Caco-2 (cell line): Measurements from ENCODE around the gene NRIP1. TPM values are rescaled to one million over a fixed set of nuclear protein-coding genes. Genes with fewer than 3 reads are reported as not detected.

Source experiments
- BruUV-seq: library from RNA; stranded (reverse); fragments of 400-500 nt; replicated peaks from 2 replicates; lab custom pipeline; 2021; lab: Mats Ljungman, UMichigan
- CTCF ChIA-PET: fragments of 300-600 bp; sonication (Branson Sonifier 250); formaldehyde crosslinking; loops from one replicate; lab custom pipeline; 2022; ENCODE audit warnings: antibody characterized with exemption; lab: Charles Lee
- POLR2A ChIA-PET: fragments of 300-600 bp; sonication (Branson Sonifier 250); formaldehyde crosslinking; loops from one replicate; lab custom pipeline; 2022; ENCODE audit warnings: antibody characterized with exemption; lab: Charles Lee
- DNase-seq, 2 experiments: peaks; one replicate each; pipeline versions ENCODE4 v3.0.0 to v3.0.0-alpha.2; 2020 to 2022
- H3K27me3 ChIP-seq: replicated peaks from 2 replicates; pipeline ENCODE4 v1.6.0; 2011; ENCODE audit warnings: low read length; ENCODE audit not compliant: control insufficient read depth, insufficient read depth
- H3K36me3 ChIP-seq: 2 replicates; pipeline ENCODE4 v1.5.1; 2011; ENCODE audit warnings: low read length; ENCODE audit not compliant: control insufficient read depth, insufficient read depth
- H3K4me1 ChIP-seq: fragments of 250-450 bp; sonication (Bioruptor Pico); 2 replicates; pipeline ENCODE4 v1.5.1; 2020; ENCODE audit warnings: mild to moderate bottlenecking
- H3K4me3 ChIP-seq: 2 replicates; pipeline ENCODE4 v1.5.1; 2011; ENCODE audit warnings: low read depth, mild to moderate bottlenecking, control low read depth, low read length
- H3K9me3 ChIP-seq: fragments of 250-450 bp; sonication (Bioruptor Pico); 2 replicates; pipeline ENCODE4 v1.5.1; 2020; ENCODE audit warnings: mild to moderate bottlenecking, moderate library complexity
- H3K27ac Mint-ChIP-seq: one replicate; pipeline ENCODE4 v1.8.0; 2022; ENCODE audit warnings: mixed read lengths; ENCODE audit not compliant: unreplicated experiment
- H3K27me3 Mint-ChIP-seq: one replicate; pipeline ENCODE4 v1.8.0; 2022; ENCODE audit warnings: mixed read lengths; ENCODE audit not compliant: insufficient read depth, unreplicated experiment
- H3K36me3 Mint-ChIP-seq: one replicate; pipeline ENCODE4 v1.8.0; 2022; ENCODE audit warnings: mild to moderate bottlenecking, mixed read lengths; ENCODE audit not compliant: insufficient read depth, unreplicated experiment
- H3K4me1 Mint-ChIP-seq: one replicate; pipeline ENCODE4 v1.8.0; 2022; ENCODE audit warnings: low read depth, mixed read lengths; ENCODE audit not compliant: unreplicated experiment
- H3K4me3 Mint-ChIP-seq: one replicate; pipeline ENCODE4 v1.8.0; 2022; ENCODE audit warnings: mild to moderate bottlenecking, moderate library complexity, mixed read lengths; ENCODE audit not compliant: unreplicated experiment
- H3K9me3 Mint-ChIP-seq: one replicate; pipeline ENCODE4 v1.8.0; 2022; ENCODE audit warnings: mixed read lengths; ENCODE audit not compliant: unreplicated experiment
- intact Hi-C: fragments of 100-400 bp; cut with micrococcal nuclease; formaldehyde crosslinking; loops from one replicate; pipeline ENCODE4 v1.10.0; 2022; ENCODE audit not compliant: unreplicated experiment
- total RNA-seq: library from RNA; stranded (reverse); gene quantifications from 2 replicates; pipeline ENCODE4 v1.2.3, GENCODE V29; 2022
- TF ChIP-seq, protein P1 (sequence below), 2 experiments: fragments of 200-600 bp in 1 of 2; IDR thresholded peaks; 1 replicate in 1 of 2; 2 replicates in 1 of 2; pipeline versions ENCODE4 v1.5.1 to v1.8.0; 2011 to 2022; ENCODE audit warnings: antibody characterized with exemption in 1 of 2, control low read depth in 1 of 2, inconsistent platforms in 1 of 2, low read depth in 1 of 2, low read length in 1 of 2, mild to moderate bottlenecking in 1 of 2, moderate library complexity in 1 of 2; ENCODE audit not compliant: insufficient read depth in 1 of 2, severe bottlenecking in 1 of 2, unreplicated experiment in 1 of 2

Gene NRIP1
- total RNA-seq, 1 experiment from 2014 or later = 28.6 TPM

DNA sequence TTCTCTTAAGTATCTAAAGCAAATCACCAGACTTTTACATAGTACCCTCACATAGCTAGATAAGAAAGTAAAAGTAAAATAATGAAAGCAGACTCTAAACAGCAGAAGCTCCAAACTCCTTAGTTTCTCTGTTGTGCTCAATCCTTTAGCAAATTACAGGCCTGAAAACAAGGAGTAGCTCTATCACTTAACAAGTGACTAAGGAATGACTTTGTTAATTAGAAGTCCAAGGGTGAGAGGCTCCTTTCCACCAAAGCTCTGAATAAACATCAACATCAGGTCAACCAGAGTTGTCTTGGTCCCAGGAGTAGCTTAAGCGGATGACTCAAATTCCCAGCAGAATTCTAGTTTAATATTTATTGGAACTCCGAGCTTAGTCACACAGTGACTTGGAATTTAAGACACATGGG, 5.9 kb downstream of the NRIP1 start:
- H3K36me3 ChIP-seq = no peaks in the 10 kb centered on the region
- no TSS peak for BruUV-seq
- ChIA-PET POLR2A (no interaction called here), CTCF (no interaction called here)
- no peaks in the 10 kb centered on the region for H3K27me3 ChIP-seq
- no peaks in the 10 kb centered on the region for H3K27me3 Mint-ChIP-seq
- TF ChIP-seq, protein P1, sequence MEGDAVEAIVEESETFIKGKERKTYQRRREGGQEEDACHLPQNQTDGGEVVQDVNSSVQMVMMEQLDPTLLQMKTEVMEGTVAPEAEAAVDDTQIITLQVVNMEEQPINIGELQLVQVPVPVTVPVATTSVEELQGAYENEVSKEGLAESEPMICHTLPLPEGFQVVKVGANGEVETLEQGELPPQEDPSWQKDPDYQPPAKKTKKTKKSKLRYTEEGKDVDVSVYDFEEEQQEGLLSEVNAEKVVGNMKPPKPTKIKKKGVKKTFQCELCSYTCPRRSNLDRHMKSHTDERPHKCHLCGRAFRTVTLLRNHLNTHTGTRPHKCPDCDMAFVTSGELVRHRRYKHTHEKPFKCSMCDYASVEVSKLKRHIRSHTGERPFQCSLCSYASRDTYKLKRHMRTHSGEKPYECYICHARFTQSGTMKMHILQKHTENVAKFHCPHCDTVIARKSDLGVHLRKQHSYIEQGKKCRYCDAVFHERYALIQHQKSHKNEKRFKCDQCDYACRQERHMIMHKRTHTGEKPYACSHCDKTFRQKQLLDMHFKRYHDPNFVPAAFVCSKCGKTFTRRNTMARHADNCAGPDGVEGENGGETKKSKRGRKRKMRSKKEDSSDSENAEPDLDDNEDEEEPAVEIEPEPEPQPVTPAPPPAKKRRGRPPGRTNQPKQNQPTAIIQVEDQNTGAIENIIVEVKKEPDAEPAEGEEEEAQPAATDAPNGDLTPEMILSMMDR (IDR thresholded peaks at IDR 0.05; ENCODE audit: insufficient read depth in 1 of 2, low read depth in 1 of 2, low read length in 1 of 2, severe bottlenecking in 1 of 2, unreplicated experiment in 1 of 2) = no peak
- no peak overlapping the region for H3K4me3 Mint-ChIP-seq
- DNase-seq = no peak
- peaks cover 10% of the 10 kb centered on the region for H3K36me3 Mint-ChIP-seq
- peaks cover 37% of the 10 kb centered on the region for H3K4me1 ChIP-seq
- H3K4me1 Mint-ChIP-seq = peaks cover 48% of the 10 kb centered on the region
- H3K9me3 ChIP-seq = no peaks in the 10 kb centered on the region
- no peak overlapping the region for H3K4me3 ChIP-seq
- no peaks in the 10 kb centered on the region for H3K9me3 Mint-ChIP-seq
- intact Hi-C loops = no loop called here
- no peak overlapping the region for H3K27ac Mint-ChIP-seq

DNA sequence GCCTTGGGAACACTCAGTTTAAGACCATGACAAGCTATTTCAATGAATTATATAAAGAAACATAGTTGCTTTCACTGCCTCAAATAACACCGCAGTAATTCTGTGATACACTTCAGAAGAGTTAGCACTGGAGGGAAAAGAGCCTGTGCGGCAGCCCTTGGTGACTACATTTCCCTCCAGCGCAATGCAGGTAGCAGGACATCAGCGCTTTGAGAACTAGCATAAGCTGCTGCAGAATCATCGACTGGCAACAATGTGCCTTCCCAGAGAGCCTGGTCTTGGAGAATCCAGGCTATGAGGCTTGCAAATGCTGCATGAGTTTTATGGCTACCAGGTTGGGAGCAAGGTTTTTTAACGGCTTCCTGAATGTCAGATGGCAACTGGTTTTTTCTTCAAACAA, 7.5 kb downstream of the NRIP1 start:
- Histone ChIP-seq H3K9me3 (no peaks in the 10 kb centered on the region), H3K4me3 (no peak overlapping the region), H3K4me1 (peaks cover 28% of the 10 kb centered on the region), H3K27me3 (no peaks in the 10 kb centered on the region), H3K36me3 (no peaks in the 10 kb centered on the region)
- H3K4me3 Mint-ChIP-seq = no peak overlapping the region
- H3K4me1 Mint-ChIP-seq = peaks cover 36% of the 10 kb centered on the region
- TF ChIP-seq, protein P1 (IDR thresholded peaks at IDR 0.05; ENCODE audit: insufficient read depth in 1 of 2, low read depth in 1 of 2, low read length in 1 of 2, severe bottlenecking in 1 of 2, unreplicated experiment in 1 of 2) = no peak
- H3K27me3 Mint-ChIP-seq = no peaks in the 10 kb centered on the region
- POLR2A ChIA-PET = no interaction called here
- no peaks in the 10 kb centered on the region for H3K36me3 Mint-ChIP-seq
- no peak for DNase-seq
- no peak overlapping the region for H3K27ac Mint-ChIP-seq
- no peaks in the 10 kb centered on the region for H3K9me3 Mint-ChIP-seq
- CTCF ChIA-PET = no interaction called here
- intact Hi-C loops = no loop called here
- no TSS peak for BruUV-seq

DNA sequence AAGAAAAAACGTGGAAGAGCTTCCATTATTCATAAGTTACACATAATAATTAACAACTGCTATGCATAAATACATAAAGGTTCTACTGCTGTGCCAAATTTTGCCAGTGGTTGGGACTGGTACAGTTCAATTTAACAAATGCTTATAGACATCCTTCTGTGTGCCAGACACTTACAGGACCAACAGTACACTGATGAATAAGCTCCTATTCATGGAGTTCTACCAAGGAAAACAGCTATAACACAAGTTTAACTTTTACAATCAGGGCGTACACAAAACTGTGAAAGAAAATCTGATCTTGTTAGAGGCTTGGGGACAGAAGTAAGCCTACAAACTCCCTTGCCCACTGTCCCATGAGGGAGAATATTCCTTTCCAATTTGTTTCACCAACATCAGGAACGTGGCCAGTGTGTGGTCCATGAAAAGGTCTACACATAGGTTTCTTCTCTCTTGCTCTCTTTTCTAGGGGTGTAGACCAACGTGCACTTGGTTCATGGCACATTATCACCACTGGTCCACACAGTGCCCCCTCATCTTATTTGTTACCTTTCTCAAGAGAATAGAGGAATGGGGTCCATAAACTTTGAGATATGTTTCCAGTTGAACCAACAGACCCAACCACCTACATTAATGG, 10.1 kb downstream of the NRIP1 start:
- H3K9me3 ChIP-seq = no peaks in the 10 kb centered on the region
- ChIA-PET CTCF (no interaction called here), POLR2A (no interaction called here)
- Mint-ChIP-seq H3K4me1 (peaks cover 34% of the 10 kb centered on the region), H3K27me3 (no peaks in the 10 kb centered on the region), H3K27ac (no peak overlapping the region), H3K36me3 (no peaks in the 10 kb centered on the region), H3K9me3 (no peaks in the 10 kb centered on the region), H3K4me3 (no peak overlapping the region)
- intact Hi-C loops = no loop called here
- H3K27me3 ChIP-seq = no peaks in the 10 kb centered on the region
- TF ChIP-seq, protein P1 (IDR thresholded peaks at IDR 0.05; ENCODE audit: insufficient read depth in 1 of 2, low read depth in 1 of 2, low read length in 1 of 2, severe bottlenecking in 1 of 2, unreplicated experiment in 1 of 2) = no peak
- peaks cover 14% of the 10 kb centered on the region for H3K4me1 ChIP-seq
- no peak for DNase-seq
- H3K4me3 ChIP-seq = no peak overlapping the region
- no peaks in the 10 kb centered on the region for H3K36me3 ChIP-seq
- BruUV-seq = no TSS peak
